Activated T-cell treated with anti-CD3 and anti-CD28 coated beads, Interleukin-2, amount 50 U/mL, for 72 hours (primary cell): Measurements from ENCODE around the gene MED15. TPM values are rescaled to one million over a fixed set of nuclear protein-coding genes. Genes with fewer than 3 reads are reported as not detected.

ENCODE experiments used
- ATAC-seq, 2 donors: fragments of 150-1000 bp; cut with Tn5 transposase; replicated peaks in 1 of 2; 2 replicates each; pipeline ENCODE4 v1.10.0; 2021; ENCODE audit warnings: moderate library complexity in 2 of 2, mild to moderate bottlenecking in 1 of 2
- DNase-seq, 2 donors: peaks; one replicate each; pipeline ENCODE4 v3.0.0; 2021 to 2022; ENCODE audit warnings: mixed read lengths in 1 of 2
- H3K27ac Mint-ChIP-seq: one replicate; pipeline ENCODE4 v1.8.0; 2022; ENCODE audit warnings: mild to moderate bottlenecking, moderate library complexity, mixed read lengths
- H3K27me3 Mint-ChIP-seq: one replicate; pipeline ENCODE4 v1.8.0; 2022; ENCODE audit warnings: low read depth, mixed read lengths
- H3K36me3 Mint-ChIP-seq, 2 donors: one replicate each; pipeline ENCODE4 v1.8.0; 2022; ENCODE audit warnings: mixed read lengths in 2 of 2, mild to moderate bottlenecking in 1 of 2; ENCODE audit not compliant: insufficient read depth in 2 of 2
- H3K4me1 Mint-ChIP-seq: one replicate; pipeline ENCODE4 v1.8.0; 2022; ENCODE audit warnings: low read depth, mixed read lengths
- H3K4me3 Mint-ChIP-seq, 2 donors: one replicate each; pipeline ENCODE4 v1.8.0; 2022; ENCODE audit warnings: mild to moderate bottlenecking in 2 of 2, mixed read lengths in 2 of 2, moderate library complexity in 2 of 2
- H3K9me3 Mint-ChIP-seq, 2 donors: one replicate each; pipeline ENCODE4 v1.8.0; 2022; ENCODE audit warnings: mixed read lengths in 2 of 2
- total RNA-seq, 2 donors: library from RNA; stranded (reverse); gene quantifications; one replicate each; pipeline ENCODE4 v1.2.3, GENCODE V29; 2022

MED15 gene
- total RNA-seq, 2 donors from 2014 or later, result 106 to 113 TPM

- H3K27ac Mint-ChIP-seq, result peak overlapping the region; percentile 83
- no peak for ATAC-seq
- DNase-seq, result no peak
- peak overlapping the region; percentile 74 to 78 for H3K4me3 Mint-ChIP-seq
- H3K9me3 Mint-ChIP-seq, result no peaks in the 10 kb centered on the region
- H3K36me3 Mint-ChIP-seq, result peaks cover 14 to 26% of the 10 kb centered on the region in 2 donors
- peaks cover 80% of the 10 kb centered on the region for H3K4me1 Mint-ChIP-seq
- no peaks in the 10 kb centered on the region for H3K27me3 Mint-ChIP-seq
These were observed 15.0 kb downstream of the MED15 start for GRCh38 chr22:20522134-20523004.

- no peaks in the 10 kb centered on the region for H3K27me3 Mint-ChIP-seq
- peaks cover 80% of the 10 kb centered on the region for H3K4me1 Mint-ChIP-seq
- H3K27ac Mint-ChIP-seq, result peak overlapping the region; percentile 20
- no peaks in the 10 kb centered on the region for H3K9me3 Mint-ChIP-seq
- H3K36me3 Mint-ChIP-seq, result peaks cover 17 to 34% of the 10 kb centered on the region in 2 donors
- H3K4me3 Mint-ChIP-seq, result peak overlapping the region; percentile 67 to 78
- DNase-seq (peak; percentile 30 to 32), ATAC-seq (peak; percentile 45 to 49)
These were observed 15.9 kb downstream of the MED15 start for GRCh38 chr22:20523086-20523983.

- H3K36me3 Mint-ChIP-seq, result peaks cover 17 to 32% of the 10 kb centered on the region in 2 donors
- ATAC-seq (peak; percentile 73), DNase-seq (peak; percentile 38 to 43)
- peak overlapping the region; percentile 67 to 78 for H3K4me3 Mint-ChIP-seq
- H3K9me3 Mint-ChIP-seq, result no peaks in the 10 kb centered on the region
- H3K27ac Mint-ChIP-seq, result peak overlapping the region; percentile 51
- no peaks in the 10 kb centered on the region for H3K27me3 Mint-ChIP-seq
- peaks cover 75% of the 10 kb centered on the region for H3K4me1 Mint-ChIP-seq
These were observed 16.6 kb downstream of the MED15 start for GRCh38 chr22:20524004-20524481.

- ATAC-seq (no peak), DNase-seq (no peak)
- H3K27me3 Mint-ChIP-seq, result no peaks in the 10 kb centered on the region
- H3K27ac Mint-ChIP-seq, result no peak overlapping the region
- no peaks in the 10 kb centered on the region for H3K9me3 Mint-ChIP-seq
- H3K4me1 Mint-ChIP-seq, result peaks cover 67% of the 10 kb centered on the region
- H3K36me3 Mint-ChIP-seq, result peaks cover 17 to 29% of the 10 kb centered on the region in 2 donors
- no peak overlapping the region for H3K4me3 Mint-ChIP-seq
These were observed 17.6 kb downstream of the MED15 start for GRCh38 chr22:20525048-20525447.

GRCh38 chr22:20526305-20526627, 18.9 kb downstream of the MED15 start:
- DNase-seq (no peak), ATAC-seq (no peak)
- Mint-ChIP-seq H3K4me3 (peak overlapping the region in 1 of 2 donors; percentile 33), H3K9me3 (no peaks in the 10 kb centered on the region), H3K36me3 (peaks cover 15 to 31% of the 10 kb centered on the region in 2 donors), H3K4me1 (peaks cover 67% of the 10 kb centered on the region), H3K27me3 (no peaks in the 10 kb centered on the region), H3K27ac (peak overlapping the region; percentile 10)

GRCh38 chr22:20526628-20527355, 19.4 kb downstream of the MED15 start:
- H3K9me3 Mint-ChIP-seq, result no peaks in the 10 kb centered on the region
- H3K4me1 Mint-ChIP-seq, result peaks cover 71% of the 10 kb centered on the region
- no peaks in the 10 kb centered on the region for H3K27me3 Mint-ChIP-seq
- no peak for ATAC-seq
- peak overlapping the region in 1 of 2 donors; percentile 33 for H3K4me3 Mint-ChIP-seq
- peak overlapping the region; percentile 14 for H3K27ac Mint-ChIP-seq
- no peak for DNase-seq
- peaks cover 15 to 31% of the 10 kb centered on the region in 2 donors for H3K36me3 Mint-ChIP-seq

GRCh38 chr22:20528405-20528978, 21.1 kb downstream of the MED15 start:
- Mint-ChIP-seq H3K27me3 (no peaks in the 10 kb centered on the region), H3K9me3 (no peaks in the 10 kb centered on the region), H3K4me3 (peak overlapping the region in 1 of 2 donors; percentile 49), H3K27ac (peak overlapping the region; percentile 59), H3K4me1 (peaks cover 70% of the 10 kb centered on the region), H3K36me3 (peaks cover 11 to 23% of the 10 kb centered on the region in 2 donors)
- ATAC-seq (no peak), DNase-seq (no peak)

GRCh38 chr22:20530368-20531153, 23.2 kb downstream of the MED15 start:
- DNase-seq, result no peak
- peaks cover 8 to 23% of the 10 kb centered on the region in 2 donors for H3K36me3 Mint-ChIP-seq
- H3K9me3 Mint-ChIP-seq, result no peaks in the 10 kb centered on the region
- no peak overlapping the region for H3K4me3 Mint-ChIP-seq
- no peak for ATAC-seq
- peaks cover 72% of the 10 kb centered on the region for H3K4me1 Mint-ChIP-seq
- no peaks in the 10 kb centered on the region for H3K27me3 Mint-ChIP-seq
- H3K27ac Mint-ChIP-seq, result no peak overlapping the region

- Mint-ChIP-seq H3K36me3 (peaks cover 8 to 23% of the 10 kb centered on the region in 2 donors), H3K9me3 (no peaks in the 10 kb centered on the region), H3K27me3 (no peaks in the 10 kb centered on the region), H3K4me1 (peaks cover 71% of the 10 kb centered on the region), H3K4me3 (no peak overlapping the region), H3K27ac (no peak overlapping the region)
- no peak for DNase-seq
- no peak for ATAC-seq
These were observed 23.7 kb downstream of the MED15 start for GRCh38 chr22:20531154-20531403.

- H3K9me3 Mint-ChIP-seq, result no peaks in the 10 kb centered on the region
- ATAC-seq, result no peak
- no peak for DNase-seq
- H3K4me3 Mint-ChIP-seq, result no peak overlapping the region
- peaks cover 6 to 21% of the 10 kb centered on the region in 2 donors for H3K36me3 Mint-ChIP-seq
- H3K27me3 Mint-ChIP-seq, result no peaks in the 10 kb centered on the region
- H3K4me1 Mint-ChIP-seq, result peaks cover 66% of the 10 kb centered on the region
- H3K27ac Mint-ChIP-seq, result no peak overlapping the region
These were observed 24.2 kb downstream of the MED15 start for GRCh38 chr22:20531404-20532201.

GRCh38 chr22:20532256-20532993, 25.0 kb downstream of the MED15 start:
- ATAC-seq (no peak), DNase-seq (no peak)
- no peaks in the 10 kb centered on the region for H3K27me3 Mint-ChIP-seq
- no peaks in the 10 kb centered on the region for H3K9me3 Mint-ChIP-seq
- peak overlapping the region; percentile 69 for H3K27ac Mint-ChIP-seq
- peaks cover 3 to 15% of the 10 kb centered on the region in 2 donors for H3K36me3 Mint-ChIP-seq
- H3K4me3 Mint-ChIP-seq, result peak overlapping the region in 1 of 2 donors; percentile 8
- peaks cover 62% of the 10 kb centered on the region for H3K4me1 Mint-ChIP-seq
